ENCODE data around the gene SCAP.

SCAP gene

GRCh38 chr3:47365213-47366153 is 110.3 kb downstream of the SCAP start:
- Histone ChIP-seq H3K9me3 (ENCODE audit: severe bottlenecking) (peaks cover 1% of the 10 kb centered on the region), H3K4me1 (ENCODE audit: insufficient read depth, poor library complexity, severe bottlenecking) (no peaks in the 10 kb centered on the region), H3K27ac (ENCODE audit: poor library complexity, severe bottlenecking) (no peak overlapping the region), H3K36me3 (ENCODE audit: low read depth) (no peaks in the 10 kb centered on the region), H3K27me3 (ENCODE audit: insufficient read depth, poor library complexity, severe bottlenecking) (no peaks in the 10 kb centered on the region), H3K4me3 (ENCODE audit: severe bottlenecking) (no peak overlapping the region)
- DNase-seq (ENCODE audit: low spot score) (no peak), ATAC-seq (ENCODE audit: low read depth) (0 out of 3 replicates have a peak, but pooled peaks have one; percentile 14)
- TF ChIP-seq CTCF (IDR thresholded peaks at IDR 0.05; ENCODE audit: poor library complexity, severe bottlenecking) = no peak
